Naive thymus-derived CD4-positive, alpha-beta T cell (primary cell): ENCODE results near the gene ZNF500. TPM values are rescaled to one million over a fixed set of nuclear protein-coding genes. Genes with fewer than 3 reads are reported as not detected.
A peak's percentile ranks its signal among the peaks of the same experiment; 100 is the strongest.

Source experiments
- ATAC-seq: fragments of 150-1000 bp; cut with Tn5 transposase; 2 replicates; pipeline ENCODE4 v1.10.0; 2021; ENCODE audit warnings: mild to moderate bottlenecking, moderate library complexity
- CTCF ChIA-PET: fragments of 350-600 bp; sonication (Branson Sonifier 250); formaldehyde crosslinking; loops from one replicate; lab custom pipeline; 2021; ENCODE audit warnings: antibody characterized with exemption; lab: Charles Lee
- POLR2A ChIA-PET: fragments of 350-600 bp; sonication (Branson Sonifier 250); formaldehyde crosslinking; loops from one replicate; lab custom pipeline; 2021; ENCODE audit warnings: antibody characterized with exemption, inconsistent platforms; lab: Charles Lee
- DNase-seq, 9 donors: peaks; one replicate each; pipeline versions ENCODE4 v3.0.0 to v3.0.0-alpha.2; 2020 to 2022; ENCODE audit warnings: mixed read lengths in 1 of 9
- H3K27ac ChIP-seq: one replicate; pipeline ENCODE4 v1.7.0; 2013; ENCODE audit warnings: mild to moderate bottlenecking, low read depth, low read length, moderate library complexity
- H3K27me3 ChIP-seq, 2 donors: one replicate each; pipeline ENCODE4 v1.7.0; 2013; ENCODE audit warnings: low read length in 2 of 2, mild to moderate bottlenecking in 2 of 2, moderate library complexity in 2 of 2; ENCODE audit not compliant: control insufficient read depth in 2 of 2, insufficient read depth in 2 of 2
- H3K36me3 ChIP-seq, 3 experiments: 1 replicate in 2 of 3; 2 replicates in 1 of 3; pipeline ENCODE4 v1.7.0; 2013; ENCODE audit warnings: low read length in 3 of 3, mild to moderate bottlenecking in 3 of 3, moderate library complexity in 1 of 3; ENCODE audit not compliant: insufficient read depth in 3 of 3, control insufficient read depth in 2 of 3
- H3K4me1 ChIP-seq, 2 donors: one replicate each; pipeline ENCODE4 v1.7.0; 2013; ENCODE audit warnings: low read length in 2 of 2, mild to moderate bottlenecking in 2 of 2, moderate library complexity in 1 of 2; ENCODE audit not compliant: control insufficient read depth in 2 of 2, insufficient read depth in 2 of 2
- H3K4me3 ChIP-seq: 2 replicates; pipeline ENCODE4 v1.7.0; 2013; ENCODE audit warnings: mild to moderate bottlenecking, low read length
- H3K9me3 ChIP-seq, 3 experiments: 1 replicate in 2 of 3; 2 replicates in 1 of 3; pipeline ENCODE4 v1.7.0; 2013; ENCODE audit warnings: low read length in 3 of 3; ENCODE audit not compliant: control insufficient read depth in 2 of 3
- H3K27ac Mint-ChIP-seq, 9 donors: one replicate each; pipeline ENCODE4 v1.8.0; 2020 to 2022; ENCODE audit warnings: mixed read lengths in 9 of 9, mild to moderate bottlenecking in 8 of 9, moderate library complexity in 5 of 9, inconsistent platforms in 2 of 9
- H3K27me3 Mint-ChIP-seq, 5 donors: one replicate each; pipeline ENCODE4 v1.8.0; 2021 to 2022; ENCODE audit warnings: mixed read lengths in 5 of 5, mild to moderate bottlenecking in 1 of 5
- H3K36me3 Mint-ChIP-seq, 5 donors: one replicate each; pipeline ENCODE4 v1.8.0; 2020 to 2022; ENCODE audit warnings: mixed read lengths in 5 of 5, mild to moderate bottlenecking in 3 of 5, inconsistent platforms in 1 of 5
- H3K4me1 Mint-ChIP-seq, 7 donors: one replicate each; pipeline ENCODE4 v1.8.0; 2020 to 2022; ENCODE audit warnings: mixed read lengths in 7 of 7, mild to moderate bottlenecking in 3 of 7, inconsistent platforms in 1 of 7
- H3K4me3 Mint-ChIP-seq, 10 donors: one replicate each; pipeline ENCODE4 v1.8.0; 2020 to 2022; ENCODE audit warnings: mild to moderate bottlenecking in 10 of 10, mixed read lengths in 10 of 10, moderate library complexity in 6 of 10, inconsistent platforms in 2 of 10
- H3K9me3 Mint-ChIP-seq, 11 donors: one replicate each; pipeline ENCODE4 v1.8.0; 2020 to 2022; ENCODE audit warnings: mixed read lengths in 11 of 11, mild to moderate bottlenecking in 4 of 11, inconsistent platforms in 1 of 11, moderate library complexity in 1 of 11
- intact Hi-C, 2 donors: fragments of 100-400 bp; cut with micrococcal nuclease; formaldehyde crosslinking; loops; one replicate each; pipeline ENCODE4 v1.15.1; 2023
- polyA plus RNA-seq, 2 donors: library from polyadenylated mRNA; unstranded; fragments of 300-500 nt; fragmentation: Illumina TruSeq; gene quantifications; one replicate each; pipeline ENCODE4 v1.2.3, GENCODE V29; 2021
- total RNA-seq, 6 experiments: library from RNA in 5 of 6; stranded (reverse) in 5 of 6; gene quantifications; 1 replicate in 5 of 6; 2 replicates in 1 of 6; pipeline ENCODE4 v1.2.3 and lab custom pipeline; 2021 to 2026

Gene ZNF500
- total RNA-seq (10 to 100 TPM; 13.8 to 43.0 (median 24.7) TPM), polyA plus RNA-seq (10 to 100 TPM; 11.0 to 25.7 TPM), total RNA-seq (lab: John Stamatoyannopoulos, UW) (26.8 reads per million, percentile 57 among the genes with 10 or more reads in this experiment)

DNA sequence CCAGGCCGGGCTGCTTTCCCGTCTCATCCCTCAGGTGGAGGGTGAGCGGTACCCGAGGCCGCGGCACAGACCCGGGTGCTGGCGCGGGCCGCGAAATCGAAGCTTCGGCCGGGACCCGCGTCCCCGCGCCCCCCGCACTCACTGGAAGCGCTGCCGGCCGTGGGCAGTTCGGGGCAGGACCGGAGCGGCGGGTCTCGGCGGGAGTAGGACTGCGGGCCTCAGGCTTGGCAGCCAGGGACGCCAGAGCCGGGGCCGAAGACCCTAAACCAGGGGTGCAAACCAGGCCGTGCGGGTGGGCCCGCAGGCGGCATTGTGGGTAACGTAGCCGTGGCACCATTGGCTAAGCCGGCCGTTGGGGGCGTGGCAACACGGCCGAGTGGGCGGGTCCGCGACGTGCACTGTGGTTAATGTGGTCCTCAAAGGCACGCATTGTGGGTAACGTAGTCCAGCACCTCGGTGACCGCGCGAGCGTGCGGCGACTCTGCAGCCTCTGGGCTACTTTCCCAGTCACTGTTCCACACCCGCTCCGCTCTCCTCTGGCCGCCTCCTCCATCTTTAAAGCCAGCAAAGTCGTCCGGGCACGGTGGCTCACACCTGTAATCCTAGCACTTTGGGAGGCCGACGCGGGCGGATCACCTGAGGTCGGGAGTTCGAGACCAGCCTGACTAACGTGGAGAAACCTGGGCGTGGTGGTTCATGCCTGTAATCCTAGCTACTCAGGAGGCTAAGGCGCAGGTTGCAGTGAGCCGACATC, at the start of gene ZNF500:
TSS of gene ZNF500 (minus strand) at position 288 of the 754 bp plus-strand sequence. CDS start 1,184 bp downstream, outside the sequence.
- H3K4me3 ChIP-seq: peak within 1 kb of the TSS; percentile 82
- ChIA-PET POLR2A (interaction anchor here (0.5 to 4.0 kb wide), 7 partner anchors 9 to 151 kb away, joined by 3 to 41 read pairs (median 16); partner anchors contain the start of genes ANKS3, DNAAF8, ROGDI and UBALD1), CTCF (interaction anchor here (1.8 kb wide), 1 partner anchor 33 kb away, joined by 8 read pairs; the partner anchor contains the start of genes ANKS3 and DNAAF8)
- H3K27me3 Mint-ChIP-seq: no peaks in the 10 kb centered on the region
- H3K27ac Mint-ChIP-seq: peak within 1 kb of the TSS; percentile 86 to 96 (median 92)
- no peaks in the 10 kb centered on the region for H3K9me3 Mint-ChIP-seq
- H3K4me3 Mint-ChIP-seq: peak within 1 kb of the TSS; percentile 90 to 94 (median 92)
- H3K36me3 Mint-ChIP-seq: peaks cover 0 to 4% (median 0%) of the 10 kb centered on the region in 5 donors
- peaks cover 24 to 49% (median 34%) of the 10 kb centered on the region in 7 donors for H3K4me1 Mint-ChIP-seq
- intact Hi-C loops: loop anchor here (1.0 to 10.0 kb wide), 9 partner anchors 33 to 352 kb away; partner anchors contain the start of genes MGRN1 (in 2 of the 2), ANKS3 (in 1 of the 2), CDIP1 (in 1 of the 2) and CORO7 (in 1 of the 2)
- ATAC-seq: peak; percentile 99
- peaks cover 17 to 19% of the 10 kb centered on the region in 2 donors for H3K4me1 ChIP-seq
- H3K9me3 ChIP-seq: no peaks in the 10 kb centered on the region
- H3K27me3 ChIP-seq: no peaks in the 10 kb centered on the region
- peak; percentile 90 to 98 (median 92) for DNase-seq
- H3K36me3 ChIP-seq: peaks cover 0 to 36% (median 10%) of the 10 kb centered on the region in 3 experiments
- H3K27ac ChIP-seq: peak within 1 kb of the TSS; percentile 84

GRCh38 chr16:4814542-4815173, 47.7 kb upstream of the ZNF500 start:
- peaks cover 0 to 3% (median 0%) of the 10 kb centered on the region in 7 donors for H3K4me1 Mint-ChIP-seq
- intact Hi-C loops: no loop called here

GRCh38 chr16:4814046-4814445, 47.1 kb upstream of the ZNF500 start:
- peak overlapping the region in 1 of 9 donors; percentile 52 for H3K27ac Mint-ChIP-seq
- H3K4me3 Mint-ChIP-seq: no peak overlapping the region

More at GRCh38 chr16:4814542-4815173, 47.7 kb upstream of the ZNF500 start:
- Histone ChIP-seq H3K4me3 (no peak overlapping the region), H3K36me3 (peaks cover 0 to 79% (median 18%) of the 10 kb centered on the region in 3 experiments), H3K27ac (no peak overlapping the region), H3K4me1 (no peaks in the 10 kb centered on the region), H3K9me3 (no peaks in the 10 kb centered on the region), H3K27me3 (no peaks in the 10 kb centered on the region)
- no peaks in the 10 kb centered on the region for H3K27me3 Mint-ChIP-seq
- H3K27ac Mint-ChIP-seq: peak overlapping the region in 1 of 9 donors; percentile 52
- no peaks in the 10 kb centered on the region for H3K9me3 Mint-ChIP-seq
- ChIA-PET POLR2A (interaction anchor here (0.6 kb wide), 1 partner anchor 46 kb away, joined by 3 read pairs; no protein-coding TSS in a partner anchor), CTCF (no interaction called here)
- H3K36me3 Mint-ChIP-seq: peaks cover 0 to 49% (median 16%) of the 10 kb centered on the region in 5 donors
- ATAC-seq (no peak), DNase-seq (no peak)
- no peak overlapping the region for H3K4me3 Mint-ChIP-seq

GRCh38 chr16:4813251-4814003, 46.5 kb upstream of the ZNF500 start:
- Mint-ChIP-seq H3K9me3 (no peaks in the 10 kb centered on the region), H3K4me1 (peaks cover 0 to 2% (median 0%) of the 10 kb centered on the region in 7 donors), H3K36me3 (peaks cover 0 to 45% (median 12%) of the 10 kb centered on the region in 5 donors), H3K4me3 (no peak overlapping the region), H3K27me3 (no peaks in the 10 kb centered on the region), H3K27ac (peak overlapping the region in 1 of 9 donors; percentile 49)
- CTCF ChIA-PET: no interaction called here
- no peak for ATAC-seq
- no peak for DNase-seq
- H3K9me3 ChIP-seq: no peaks in the 10 kb centered on the region
- H3K4me3 ChIP-seq: no peak overlapping the region
- POLR2A ChIA-PET: no interaction called here
- no peaks in the 10 kb centered on the region for H3K4me1 ChIP-seq
- H3K36me3 ChIP-seq: peaks cover 0 to 80% (median 18%) of the 10 kb centered on the region in 3 experiments
- no peak overlapping the region for H3K27ac ChIP-seq
- H3K27me3 ChIP-seq: no peaks in the 10 kb centered on the region
- intact Hi-C loops: no loop called here

More at GRCh38 chr16:4814046-4814445, 47.1 kb upstream of the ZNF500 start:
- no peak overlapping the region for H3K27ac ChIP-seq
- DNase-seq: no peak
- CTCF ChIA-PET: no interaction called here
- peaks cover 0 to 49% (median 16%) of the 10 kb centered on the region in 5 donors for H3K36me3 Mint-ChIP-seq
- H3K36me3 ChIP-seq: peaks cover 0 to 80% (median 18%) of the 10 kb centered on the region in 3 experiments
- POLR2A ChIA-PET: no interaction called here
- H3K4me3 ChIP-seq: no peak overlapping the region
- no peak for ATAC-seq
- no peaks in the 10 kb centered on the region for H3K9me3 Mint-ChIP-seq
- intact Hi-C loops: no loop called here
- H3K9me3 ChIP-seq: no peaks in the 10 kb centered on the region
- no peaks in the 10 kb centered on the region for H3K4me1 ChIP-seq
- no peaks in the 10 kb centered on the region for H3K27me3 ChIP-seq
- no peaks in the 10 kb centered on the region for H3K27me3 Mint-ChIP-seq
- peaks cover 0 to 3% (median 0%) of the 10 kb centered on the region in 7 donors for H3K4me1 Mint-ChIP-seq

GRCh38 chr16:4811773-4812172, 44.8 kb upstream of the ZNF500 start:
- no peak overlapping the region for H3K4me3 ChIP-seq
- no peak overlapping the region for H3K4me3 Mint-ChIP-seq
- ChIA-PET CTCF (no interaction called here), POLR2A (no interaction called here)
- H3K27me3 Mint-ChIP-seq: no peaks in the 10 kb centered on the region
- DNase-seq: no peak
- peak overlapping the region in 1 of 9 donors; percentile 49 for H3K27ac Mint-ChIP-seq
- no peak for ATAC-seq
- peaks cover 0 to 2% (median 0%) of the 10 kb centered on the region in 7 donors for H3K4me1 Mint-ChIP-seq
- no peaks in the 10 kb centered on the region for H3K9me3 ChIP-seq
- peaks cover 0 to 78% (median 19%) of the 10 kb centered on the region in 3 experiments for H3K36me3 ChIP-seq
- H3K36me3 Mint-ChIP-seq: peaks cover 5 to 49% (median 12%) of the 10 kb centered on the region in 5 donors
- no peaks in the 10 kb centered on the region for H3K9me3 Mint-ChIP-seq
- H3K27ac ChIP-seq: no peak overlapping the region
- intact Hi-C loops: no loop called here
- H3K27me3 ChIP-seq: no peaks in the 10 kb centered on the region
- no peaks in the 10 kb centered on the region for H3K4me1 ChIP-seq

DNA sequence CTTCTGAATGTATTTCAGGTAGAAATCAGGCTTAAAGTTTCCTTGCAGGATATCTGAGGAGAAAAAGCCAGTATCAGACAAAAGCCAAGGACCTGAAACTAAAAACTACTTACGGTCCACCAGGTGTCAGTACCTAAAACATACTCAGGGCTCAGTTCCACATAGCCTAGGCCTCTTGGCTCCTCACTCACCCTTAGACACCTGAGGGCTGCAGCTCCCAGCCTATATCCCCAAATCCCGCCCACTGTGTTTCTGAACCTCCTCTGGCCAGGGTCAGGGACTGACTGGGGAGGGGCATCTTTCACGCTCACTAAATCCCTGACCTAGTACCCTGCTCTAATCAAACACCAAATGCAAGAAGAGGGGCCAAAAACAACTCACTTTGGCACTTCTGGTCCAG, 44.3 kb upstream of the ZNF500 start:
- intact Hi-C loops: no loop called here
- H3K9me3 ChIP-seq: no peaks in the 10 kb centered on the region
- no peak overlapping the region for H3K4me3 ChIP-seq
- ATAC-seq (no peak), DNase-seq (no peak)
- no peak overlapping the region for H3K27ac ChIP-seq
- Mint-ChIP-seq H3K36me3 (peaks cover 5 to 46% (median 10%) of the 10 kb centered on the region in 5 donors), H3K4me1 (peaks cover 0 to 2% (median 0%) of the 10 kb centered on the region in 7 donors), H3K9me3 (no peaks in the 10 kb centered on the region), H3K4me3 (no peak overlapping the region), H3K27me3 (no peaks in the 10 kb centered on the region), H3K27ac (peak overlapping the region in 2 of 9 donors; percentile 49 to 77)
- POLR2A ChIA-PET: interaction anchor here (1.0 kb wide), 1 partner anchor 347 kb away, joined by 3 read pairs; no protein-coding TSS in a partner anchor
- H3K27me3 ChIP-seq: no peaks in the 10 kb centered on the region
- H3K4me1 ChIP-seq: no peaks in the 10 kb centered on the region
- H3K36me3 ChIP-seq: peaks cover 0 to 77% (median 19%) of the 10 kb centered on the region in 3 experiments
- CTCF ChIA-PET: no interaction called here
